CD8-positive, alpha-beta memory T cell (primary cell): ENCODE measurements around the gene PARD3. TPM values are rescaled to one million over a fixed set of nuclear protein-coding genes. Genes with fewer than 3 reads are reported as not detected.

Experiments used
- CTCF ChIA-PET: fragments of 350-600 bp; sonication (Branson Sonifier 250); formaldehyde crosslinking; loops from one replicate; lab custom pipeline; 2021; ENCODE audit warnings: antibody characterized with exemption; lab: Charles Lee
- POLR2A ChIA-PET: fragments of 350-600 bp; sonication (Branson Sonifier 250); formaldehyde crosslinking; loops from one replicate; lab custom pipeline; 2021; ENCODE audit warnings: antibody characterized with exemption; lab: Charles Lee
- DNase-seq, 5 donors: peaks; one replicate each; pipeline versions ENCODE4 v3.0.0 to v3.0.0-alpha.2; 2020 to 2022; ENCODE audit warnings: mixed read lengths in 1 of 5
- H3K27ac ChIP-seq: one replicate; pipeline ENCODE4 v1.7.0; 2013; ENCODE audit warnings: low read depth, mild to moderate bottlenecking, low read length, moderate library complexity
- H3K27me3 ChIP-seq: 2 replicates; pipeline ENCODE4 v1.7.0; 2013; ENCODE audit warnings: low read length, mild to moderate bottlenecking; ENCODE audit not compliant: insufficient read depth, poor library complexity, severe bottlenecking
- H3K36me3 ChIP-seq: 2 replicates; pipeline ENCODE4 v1.7.0; 2013; ENCODE audit warnings: mild to moderate bottlenecking, low read length, moderate library complexity; ENCODE audit not compliant: insufficient read depth
- H3K4me1 ChIP-seq: 2 replicates; pipeline ENCODE4 v1.7.0; 2013; ENCODE audit warnings: mild to moderate bottlenecking, low read length, moderate library complexity; ENCODE audit not compliant: insufficient read depth
- H3K4me3 ChIP-seq: 2 replicates; pipeline ENCODE4 v1.7.0; 2013; ENCODE audit warnings: mild to moderate bottlenecking, low read length
- H3K9me3 ChIP-seq: 2 replicates; pipeline ENCODE4 v1.7.0; 2013; ENCODE audit warnings: mild to moderate bottlenecking, low read length
- H3K27ac Mint-ChIP-seq, 8 donors: one replicate each; pipeline ENCODE4 v1.8.0; 2020 to 2021; ENCODE audit warnings: mixed read lengths in 8 of 8, mild to moderate bottlenecking in 6 of 8, inconsistent platforms in 3 of 8, moderate library complexity in 3 of 8
- H3K27me3 Mint-ChIP-seq, 2 donors: one replicate each; pipeline ENCODE4 v1.8.0; 2020 to 2021; ENCODE audit warnings: mixed read lengths in 2 of 2, mild to moderate bottlenecking in 1 of 2, moderate library complexity in 1 of 2
- H3K36me3 Mint-ChIP-seq, 3 donors: one replicate each; pipeline ENCODE4 v1.8.0; 2020 to 2021; ENCODE audit warnings: mixed read lengths in 3 of 3, inconsistent platforms in 1 of 3, mild to moderate bottlenecking in 1 of 3
- H3K4me1 Mint-ChIP-seq, 3 donors: one replicate each; pipeline ENCODE4 v1.8.0; 2020 to 2021; ENCODE audit warnings: mixed read lengths in 3 of 3, inconsistent platforms in 1 of 3, mild to moderate bottlenecking in 1 of 3
- H3K4me3 Mint-ChIP-seq, 7 donors: one replicate each; pipeline ENCODE4 v1.8.0; 2020 to 2021; ENCODE audit warnings: mixed read lengths in 7 of 7, mild to moderate bottlenecking in 6 of 7, moderate library complexity in 4 of 7, inconsistent platforms in 2 of 7
- H3K9me3 Mint-ChIP-seq, 5 donors: one replicate each; pipeline ENCODE4 v1.8.0; 2020 to 2022; ENCODE audit warnings: mixed read lengths in 5 of 5, mild to moderate bottlenecking in 3 of 5, moderate library complexity in 2 of 5, inconsistent platforms in 1 of 5
- polyA plus RNA-seq: library from polyadenylated mRNA; unstranded; fragments of 300-500 nt; fragmentation: Illumina TruSeq; gene quantifications from one replicate; pipeline ENCODE4 v1.2.3, GENCODE V29; 2021
- total RNA-seq, 2 experiments: library from RNA; stranded (reverse); gene quantifications; one replicate each; pipeline ENCODE4 v1.2.3, GENCODE V29; 2021

Gene PARD3
- total and polyA plus RNA-seq, 3 experiments from 2014 or later = 0.27 to 0.46 TPM; not detected in 1

GRCh38 chr10:34291466-34292193 is 523.5 kb downstream of the PARD3 start:
- Mint-ChIP-seq H3K36me3 (no peaks in the 10 kb centered on the region), H3K27ac (no peak overlapping the region), H3K4me3 (no peak overlapping the region), H3K9me3 (peaks cover 0 to under 1% (median 0%) of the 10 kb centered on the region in 5 donors), H3K4me1 (no peaks in the 10 kb centered on the region), H3K27me3 (no peaks in the 10 kb centered on the region)
- POLR2A ChIA-PET = no interaction called here
- Histone ChIP-seq H3K4me1 (no peaks in the 10 kb centered on the region), H3K27ac (no peak overlapping the region), H3K9me3 (no peaks in the 10 kb centered on the region), H3K4me3 (no peak overlapping the region), H3K27me3 (no peaks in the 10 kb centered on the region), H3K36me3 (no peaks in the 10 kb centered on the region)
- DNase-seq = no peak
- CTCF ChIA-PET = no interaction called here

DNA sequence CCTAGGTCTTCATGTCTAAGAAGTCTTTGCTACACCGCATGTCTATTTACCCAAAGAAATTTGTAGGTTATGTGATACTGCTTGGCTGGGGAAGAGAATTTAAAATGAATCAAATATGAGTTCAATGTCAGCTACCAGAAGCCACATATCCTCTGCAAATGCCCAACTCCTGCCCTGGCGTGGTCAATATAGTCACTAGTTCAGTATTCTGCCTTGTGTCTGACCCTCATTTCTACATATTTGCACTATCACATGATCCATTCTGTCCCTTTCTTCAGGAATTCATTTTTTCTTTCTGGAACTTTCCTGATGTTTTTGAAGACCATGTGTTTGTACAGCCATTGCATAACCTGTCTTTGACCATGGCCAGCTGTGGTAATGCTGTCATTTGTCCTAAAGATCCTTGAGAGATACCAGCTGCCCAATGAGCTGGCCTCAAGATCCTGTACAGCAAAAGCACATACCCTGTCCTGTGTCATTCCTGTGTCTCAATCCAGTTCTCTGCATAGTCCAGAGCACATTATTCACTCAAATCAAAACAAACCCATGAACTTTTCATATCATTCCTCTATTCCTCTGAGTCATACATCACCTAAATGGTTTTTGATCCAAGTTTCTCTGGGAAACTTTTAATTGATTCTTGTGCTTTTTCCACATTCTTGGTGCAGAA is 524.5 kb downstream of the PARD3 start:
- H3K27ac ChIP-seq = no peak overlapping the region
- H3K36me3 ChIP-seq = no peaks in the 10 kb centered on the region
- no peaks in the 10 kb centered on the region for H3K27me3 Mint-ChIP-seq
- no peaks in the 10 kb centered on the region for H3K4me1 Mint-ChIP-seq
- no peak for DNase-seq
- no peak overlapping the region for H3K4me3 ChIP-seq
- no peak overlapping the region for H3K27ac Mint-ChIP-seq
- H3K4me1 ChIP-seq = no peaks in the 10 kb centered on the region
- no peaks in the 10 kb centered on the region for H3K27me3 ChIP-seq
- POLR2A ChIA-PET = no interaction called here
- no peak overlapping the region for H3K4me3 Mint-ChIP-seq
- H3K9me3 ChIP-seq = no peaks in the 10 kb centered on the region
- H3K9me3 Mint-ChIP-seq = no peaks in the 10 kb centered on the region
- H3K36me3 Mint-ChIP-seq = no peaks in the 10 kb centered on the region
- CTCF ChIA-PET = no interaction called here

DNA sequence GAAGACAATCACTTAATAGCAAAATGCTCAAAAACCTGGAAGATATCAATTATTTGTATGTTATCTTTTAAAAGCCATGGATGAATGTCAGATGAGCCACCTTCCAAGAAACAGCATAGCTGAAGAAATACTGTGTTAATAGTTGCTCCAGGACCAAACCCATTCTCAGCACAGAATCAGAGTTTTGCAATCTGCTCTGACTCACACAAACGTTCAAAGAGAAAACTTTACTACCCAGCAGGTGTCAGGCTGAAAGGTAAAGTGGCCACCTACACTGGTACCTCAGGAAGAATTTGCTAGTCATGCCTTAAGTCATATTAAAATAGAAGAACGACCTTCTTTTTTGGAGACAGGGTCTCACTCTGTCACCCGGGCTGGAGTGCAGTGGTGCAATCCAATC is 526.5 kb downstream of the PARD3 start:
- Mint-ChIP-seq H3K4me3 (no peak overlapping the region), H3K4me1 (no peaks in the 10 kb centered on the region), H3K9me3 (no peaks in the 10 kb centered on the region), H3K27me3 (no peaks in the 10 kb centered on the region), H3K27ac (no peak overlapping the region), H3K36me3 (no peaks in the 10 kb centered on the region)
- no peaks in the 10 kb centered on the region for H3K4me1 ChIP-seq
- ChIA-PET CTCF (no interaction called here), POLR2A (no interaction called here)
- H3K27me3 ChIP-seq = no peaks in the 10 kb centered on the region
- no peak for DNase-seq
- no peak overlapping the region for H3K4me3 ChIP-seq
- H3K9me3 ChIP-seq = no peaks in the 10 kb centered on the region
- no peaks in the 10 kb centered on the region for H3K36me3 ChIP-seq
- H3K27ac ChIP-seq = no peak overlapping the region

DNA sequence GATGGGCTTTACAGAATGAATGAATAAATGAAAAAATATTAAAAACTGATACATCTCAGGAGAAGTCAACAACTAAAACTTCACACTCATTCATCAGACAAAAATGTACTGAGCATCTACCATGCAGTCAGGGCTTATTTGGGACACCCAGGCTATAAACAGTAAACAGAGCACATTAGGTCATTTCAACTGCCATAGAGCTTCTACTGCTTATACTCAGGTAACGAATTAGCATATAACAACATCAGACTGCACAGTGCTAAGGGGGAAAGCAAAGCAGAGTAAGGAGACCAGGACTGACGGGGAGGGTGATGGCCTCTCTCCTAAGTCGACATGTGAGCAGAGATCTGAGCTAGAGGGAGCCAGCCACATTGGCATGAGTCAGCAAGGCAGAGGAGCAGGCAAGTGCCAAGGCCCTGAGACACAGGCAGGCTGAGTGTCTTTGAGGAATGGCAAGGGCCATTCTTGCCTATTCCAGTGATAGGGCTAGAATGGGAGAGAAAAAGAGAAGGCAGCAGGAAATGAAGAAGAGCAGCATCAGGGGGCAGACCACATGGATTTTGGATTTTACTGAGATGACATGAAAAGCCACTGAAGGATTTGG is 528.9 kb downstream of the PARD3 start:
- no peak for DNase-seq
- Histone ChIP-seq H3K9me3 (no peaks in the 10 kb centered on the region), H3K36me3 (no peaks in the 10 kb centered on the region), H3K4me1 (no peaks in the 10 kb centered on the region), H3K27me3 (no peaks in the 10 kb centered on the region), H3K27ac (no peak overlapping the region), H3K4me3 (no peak overlapping the region)
- ChIA-PET POLR2A (no interaction called here), CTCF (no interaction called here)
- no peaks in the 10 kb centered on the region for H3K36me3 Mint-ChIP-seq
- H3K4me1 Mint-ChIP-seq = no peaks in the 10 kb centered on the region
- no peak overlapping the region for H3K4me3 Mint-ChIP-seq
- no peak overlapping the region for H3K27ac Mint-ChIP-seq
- H3K9me3 Mint-ChIP-seq = no peaks in the 10 kb centered on the region
- H3K27me3 Mint-ChIP-seq = no peaks in the 10 kb centered on the region

GRCh38 chr10:34281661-34282582 is 533.2 kb downstream of the PARD3 start:
- peaks cover 0 to 3% (median 0%) of the 10 kb centered on the region in 5 donors for H3K9me3 Mint-ChIP-seq
- ChIA-PET CTCF (no interaction called here), POLR2A (no interaction called here)
- Histone ChIP-seq H3K4me1 (no peaks in the 10 kb centered on the region), H3K27me3 (no peaks in the 10 kb centered on the region), H3K27ac (no peak overlapping the region), H3K9me3 (no peaks in the 10 kb centered on the region), H3K4me3 (no peak overlapping the region), H3K36me3 (no peaks in the 10 kb centered on the region)
- H3K36me3 Mint-ChIP-seq = no peaks in the 10 kb centered on the region
- H3K4me1 Mint-ChIP-seq = no peaks in the 10 kb centered on the region
- no peak overlapping the region for H3K27ac Mint-ChIP-seq
- DNase-seq = no peak
- peaks cover 0 to 7% of the 10 kb centered on the region in 2 donors for H3K27me3 Mint-ChIP-seq
- no peak overlapping the region for H3K4me3 Mint-ChIP-seq

DNA sequence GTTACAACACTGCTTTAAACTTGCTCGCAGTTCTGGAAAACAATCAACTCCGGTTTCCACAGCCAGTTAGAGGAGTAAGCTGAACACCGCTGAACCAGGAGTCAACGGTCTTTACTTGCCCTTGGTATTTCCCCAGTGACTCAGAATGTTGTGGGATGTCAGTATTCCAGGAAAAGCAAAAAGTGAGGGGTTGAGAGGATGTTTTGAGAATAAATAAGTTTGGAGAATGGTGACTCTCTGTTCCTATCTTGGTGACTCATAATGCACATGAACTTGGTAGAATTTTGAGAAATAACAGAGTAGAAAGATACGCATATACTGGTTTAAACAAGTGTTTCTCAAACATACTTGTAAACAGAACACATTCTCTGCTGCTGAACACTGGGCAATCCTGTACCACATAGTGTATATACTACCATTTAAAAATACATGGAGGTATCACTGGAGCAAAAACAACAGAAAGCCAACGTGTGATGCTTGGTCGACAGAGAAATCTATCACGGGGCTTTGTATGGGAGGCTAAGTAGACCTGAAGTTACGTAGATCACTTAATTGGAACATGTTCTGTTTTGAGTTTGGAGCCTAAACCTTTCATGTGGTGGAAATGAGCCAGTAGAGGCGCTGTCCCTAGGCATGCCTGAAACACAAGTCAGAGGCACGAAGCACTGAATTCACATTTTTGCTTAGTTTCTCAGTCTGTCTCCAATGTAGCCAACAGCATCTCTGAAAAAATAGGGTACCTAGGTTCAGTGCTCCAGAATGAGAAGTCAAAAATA is 534.3 kb downstream of the PARD3 start:
- Histone ChIP-seq H3K36me3 (no peaks in the 10 kb centered on the region), H3K27me3 (no peaks in the 10 kb centered on the region), H3K27ac (peak overlapping the region; percentile 7), H3K4me1 (no peaks in the 10 kb centered on the region), H3K4me3 (no peak overlapping the region), H3K9me3 (no peaks in the 10 kb centered on the region)
- peaks cover 0 to 3% (median 0%) of the 10 kb centered on the region in 5 donors for H3K9me3 Mint-ChIP-seq
- H3K4me1 Mint-ChIP-seq = no peaks in the 10 kb centered on the region
- H3K27me3 Mint-ChIP-seq = peaks cover 0 to 7% of the 10 kb centered on the region in 2 donors
- CTCF ChIA-PET = no interaction called here
- DNase-seq = no peak
- H3K27ac Mint-ChIP-seq = no peak overlapping the region
- no peak overlapping the region for H3K4me3 Mint-ChIP-seq
- POLR2A ChIA-PET = no interaction called here
- H3K36me3 Mint-ChIP-seq = no peaks in the 10 kb centered on the region

GRCh38 chr10:34275626-34276130 is 539.4 kb downstream of the PARD3 start:
- ChIA-PET CTCF (no interaction called here), POLR2A (no interaction called here)
- Mint-ChIP-seq H3K27me3 (peaks cover 0 to 7% of the 10 kb centered on the region in 2 donors), H3K36me3 (no peaks in the 10 kb centered on the region), H3K9me3 (peaks cover 0 to 6% (median 0%) of the 10 kb centered on the region in 5 donors), H3K4me1 (no peaks in the 10 kb centered on the region), H3K27ac (no peak overlapping the region), H3K4me3 (no peak overlapping the region)
- Histone ChIP-seq H3K27ac (no peak overlapping the region), H3K4me3 (no peak overlapping the region), H3K9me3 (no peaks in the 10 kb centered on the region), H3K36me3 (no peaks in the 10 kb centered on the region), H3K27me3 (no peaks in the 10 kb centered on the region), H3K4me1 (no peaks in the 10 kb centered on the region)
- DNase-seq = no peak
